D721Med (cell line): ENCODE data around the gene KRT37.

ENCODE experiments used
- DNase-seq: peaks from one replicate; pipeline ENCODE4 v3.0.0; 2011; ENCODE audit warnings: low spot score; ENCODE audit not compliant: insufficient read length
- FAIRE-seq: peaks from 2 replicates; lab custom pipeline; 2011; peaks lifted over from hg19 to GRCh38; lab: Jason Lieb, UNC
- CTCF ChIP-seq: IDR thresholded peaks from 2 replicates; pipeline ENCODE4 v1.5.1; 2012; ENCODE audit warnings: mild to moderate bottlenecking, control low read depth; ENCODE audit not compliant: insufficient read depth; ENCODE audit errors: missing control alignments

The KRT37 gene

GRCh38 chr17:41449008-41449407 is 24.6 kb upstream of the KRT37 start:
- DNase-seq (no peak), FAIRE-seq (no peak)
- no peak for TF ChIP-seq CTCF

DNA sequence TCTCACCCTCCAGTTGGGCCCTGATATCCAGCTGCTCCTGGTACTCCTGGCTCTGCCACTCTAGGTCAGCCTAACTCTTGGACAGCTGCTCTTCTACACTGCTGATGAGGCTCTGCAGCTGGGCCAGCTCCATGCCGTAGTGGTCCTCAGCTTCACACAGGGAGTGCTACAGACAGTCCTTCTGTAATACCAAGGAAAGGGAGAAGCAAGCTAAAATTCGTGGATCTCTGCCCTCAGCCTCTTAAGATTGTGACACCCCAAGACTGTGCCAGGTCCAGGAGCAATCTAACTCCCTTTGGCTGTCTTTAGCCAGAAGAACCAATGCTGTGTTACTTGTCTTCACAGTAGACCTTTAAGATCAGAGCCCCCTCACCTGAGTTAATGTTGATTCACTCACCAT is 24.1 kb upstream of the KRT37 start:
- no peak for TF ChIP-seq CTCF
- no peak for DNase-seq
- no peak for FAIRE-seq

DNA sequence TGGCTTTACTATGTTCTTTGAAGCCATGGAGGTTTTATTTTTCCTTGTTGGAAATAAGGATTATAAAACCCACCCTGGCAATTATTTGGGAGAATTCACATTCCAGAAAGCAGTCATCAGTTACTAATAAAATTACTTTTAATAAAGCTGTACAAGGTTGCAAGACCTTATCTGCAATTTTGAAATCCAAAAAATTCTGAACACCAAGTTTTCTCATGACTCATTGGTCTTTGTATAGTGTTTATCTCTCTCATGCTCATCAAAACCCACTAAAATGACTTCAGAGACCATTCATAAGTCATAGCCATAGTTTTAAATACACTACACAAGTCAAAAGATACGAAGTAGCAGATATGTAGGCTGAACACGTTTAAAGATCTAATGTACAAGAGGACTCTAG is 22.4 kb upstream of the KRT37 start:
- no peak for TF ChIP-seq CTCF
- FAIRE-seq, result no peak
- DNase-seq, result no peak

GRCh38 chr17:41444640-41445039 is 20.3 kb upstream of the KRT37 start:
- no peak for FAIRE-seq

GRCh38 chr17:41444186-41444585 is 19.8 kb upstream of the KRT37 start:
- TF ChIP-seq CTCF, result no peak
- FAIRE-seq (no peak), DNase-seq (no peak)

More at GRCh38 chr17:41444640-41445039, 20.3 kb upstream of the KRT37 start:
- DNase-seq, result no peak
- TF ChIP-seq CTCF, result no peak

DNA sequence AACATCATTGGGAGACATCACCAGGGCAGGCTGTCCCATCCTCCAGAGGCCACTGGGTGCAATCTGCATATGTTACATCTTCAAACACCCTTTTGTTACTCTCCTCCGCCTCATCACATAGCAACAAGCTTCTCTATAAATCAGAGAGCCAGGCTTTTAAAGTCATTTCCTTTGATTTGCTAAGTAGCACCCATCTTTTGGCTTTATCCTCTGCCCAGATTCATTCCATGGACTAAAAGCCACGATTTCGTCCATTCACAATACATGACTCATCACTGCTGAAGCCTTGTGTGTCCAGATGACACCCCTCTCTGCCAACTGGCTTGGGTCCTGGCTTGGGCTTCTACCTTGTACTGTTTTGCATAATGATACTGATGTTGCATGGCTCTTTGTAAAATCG is 18.4 kb upstream of the KRT37 start:
- FAIRE-seq (no peak), DNase-seq (no peak)
- no peak for TF ChIP-seq CTCF

DNA sequence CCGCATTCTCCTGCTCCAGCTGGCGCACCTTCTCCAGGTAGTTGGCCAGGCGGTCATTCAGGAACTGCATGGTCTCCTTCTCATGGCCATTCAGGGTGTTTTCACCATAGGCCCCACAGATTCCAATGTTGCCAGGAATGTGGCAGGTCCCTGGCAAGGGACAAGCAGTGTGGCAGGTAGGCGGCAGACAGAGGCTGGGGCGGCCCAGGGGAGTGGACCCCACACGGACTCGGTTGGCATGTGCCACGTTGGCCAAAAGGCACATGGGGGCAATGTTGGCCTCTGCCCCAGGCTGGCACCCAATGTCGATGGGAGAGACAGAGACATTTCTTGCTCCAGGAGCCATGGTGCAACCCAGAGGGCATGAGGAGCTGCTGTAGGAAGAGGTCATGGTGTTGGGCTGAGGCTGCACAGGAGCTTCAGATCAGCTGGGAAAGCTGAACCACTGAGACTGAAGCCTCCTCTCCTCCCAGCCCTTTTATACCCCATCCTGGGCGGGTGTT is 16.2 kb upstream of the KRT37 start, which contains the start of gene KRT38:
TSS of gene KRT38 (minus strand) at position 453 of the 503 bp plus-strand sequence. CDS start at position 391, 62 bp downstream.
- FAIRE-seq (no peak), DNase-seq (no peak)
- no peak for TF ChIP-seq CTCF
